HG03135 (cell line): ENCODE data around the gene FNTB.

Experiments used
- ATAC-seq: cut with Tn5 transposase; IDR thresholded peaks from one replicate; pipeline ENCODE4 v1.9.1; 2021; ENCODE audit warnings: mild to moderate bottlenecking, moderate library complexity; ENCODE audit not compliant: unreplicated experiment

The FNTB gene

GRCh38 chr14:65044596-65044959, 57.9 kb downstream of the FNTB start:
- no peak for ATAC-seq

- ATAC-seq = no peak
Observed at GRCh38 chr14:65045006-65045405, 58.3 kb downstream of the FNTB start.

- no peak for ATAC-seq
Observed at GRCh38 chr14:65045709-65046108, 59.0 kb downstream of the FNTB start.

GRCh38 chr14:65052832-65053231, 66.1 kb downstream of the FNTB start:
- ATAC-seq = no peak

- ATAC-seq = no peak
Observed at GRCh38 chr14:65053466-65053865, 66.8 kb downstream of the FNTB start.

GRCh38 chr14:65054471-65055085, 67.9 kb downstream of the FNTB start:
- ATAC-seq = no peak

- ATAC-seq = no peak
Observed at GRCh38 chr14:65057695-65058094, 71.0 kb downstream of the FNTB start.

- no peak for ATAC-seq
Observed at GRCh38 chr14:65062096-65063075, 75.7 kb downstream of the FNTB start.

- ATAC-seq = no peak
Observed at GRCh38 chr14:65065719-65066118, 79.0 kb downstream of the FNTB start.

GRCh38 chr14:65069874-65070413, 83.2 kb downstream of the FNTB start:
- no peak for ATAC-seq

- no peak for ATAC-seq
Observed at GRCh38 chr14:65070471-65070976, 83.8 kb downstream of the FNTB start.

GRCh38 chr14:65071544-65071943, 84.8 kb downstream of the FNTB start:
- no peak for ATAC-seq

- no peak for ATAC-seq
Observed at GRCh38 chr14:65072256-65072655, 85.6 kb downstream of the FNTB start.

GRCh38 chr14:65072937-65073336, 86.2 kb downstream of the FNTB start:
- ATAC-seq = no peak

GRCh38 chr14:65073605-65074201, 87.0 kb downstream of the FNTB start:
- no peak for ATAC-seq

- no peak for ATAC-seq
Observed at GRCh38 chr14:65074449-65075150, 87.9 kb downstream of the FNTB start.

GRCh38 chr14:65075628-65076325, 89.1 kb downstream of the FNTB start:
- no peak for ATAC-seq

- ATAC-seq = no peak
Observed at GRCh38 chr14:65077318-65077717, 90.6 kb downstream of the FNTB start.

GRCh38 chr14:65079201-65079600, 92.5 kb downstream of the FNTB start:
- no peak for ATAC-seq

GRCh38 chr14:65079768-65080167, 93.1 kb downstream of the FNTB start:
- no peak for ATAC-seq
